Nucleus accumbens (tissue), 56 donors: ENCODE data around the gene COPS7B.
"Not testable (repeated sequence)": the region's sequence is repeated elsewhere in the genome, so short reads cannot be mapped to it uniquely, and the experiment has no call there.

Experiments
- DNase-seq, 56 donors: peaks; one replicate each; lab custom pipeline; 2025; lab: John Stamatoyannopoulos, UW

COPS7B gene

DNA sequence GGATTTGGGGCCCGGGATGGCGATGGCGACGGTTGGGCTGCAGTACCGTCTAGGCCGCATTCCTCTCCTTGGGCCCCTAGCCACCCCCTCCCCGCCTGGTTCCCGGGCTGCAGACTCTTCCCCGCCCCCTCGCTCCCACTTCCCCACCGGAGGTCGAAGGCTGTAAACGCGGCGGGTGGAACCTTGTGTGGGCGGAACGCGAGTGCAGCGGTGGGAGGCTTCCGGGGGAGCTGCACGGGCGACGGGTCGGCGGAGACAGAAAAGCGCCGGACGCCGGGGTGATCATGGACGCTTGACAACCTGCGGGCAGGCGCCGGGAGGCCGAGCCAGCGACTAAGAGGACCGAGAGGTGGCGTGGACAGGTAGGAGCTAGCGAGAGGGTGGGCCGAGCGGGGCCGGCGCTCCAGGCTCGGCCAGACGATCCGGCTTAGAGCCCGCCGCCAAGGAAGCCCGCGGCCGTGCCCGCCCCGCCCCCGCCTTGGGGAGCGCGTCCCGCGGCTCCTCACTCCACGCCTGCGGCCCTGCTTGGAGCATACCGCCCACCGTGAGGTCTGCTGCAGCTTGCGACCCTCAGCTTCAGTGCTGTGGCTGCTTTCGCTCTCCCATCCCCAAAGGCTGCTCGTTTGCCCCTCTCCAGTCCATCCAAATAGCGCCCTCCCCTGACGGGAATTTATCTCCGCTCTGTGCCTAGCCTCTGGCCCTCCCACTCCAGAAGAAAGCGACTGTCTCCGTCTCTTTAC is at the start of gene COPS7B:
Gene COPS7B (plus strand): TSS at position 269 of the 740 bp plus-strand sequence. CDS start 2,126 bp downstream, outside the sequence.
- DNase-seq: peak; percentile 13 to 85 (median 66)

GRCh38 chr2:231737761-231738160 is 48.5 kb upstream of the COPS7B start:
- no peak for DNase-seq

- no peak for DNase-seq
Measured at GRCh38 chr2:231743376-231744116, 42.7 kb upstream of the COPS7B start.

- no peak for DNase-seq
Measured at GRCh38 chr2:231745303-231746038, 40.8 kb upstream of the COPS7B start.

DNA sequence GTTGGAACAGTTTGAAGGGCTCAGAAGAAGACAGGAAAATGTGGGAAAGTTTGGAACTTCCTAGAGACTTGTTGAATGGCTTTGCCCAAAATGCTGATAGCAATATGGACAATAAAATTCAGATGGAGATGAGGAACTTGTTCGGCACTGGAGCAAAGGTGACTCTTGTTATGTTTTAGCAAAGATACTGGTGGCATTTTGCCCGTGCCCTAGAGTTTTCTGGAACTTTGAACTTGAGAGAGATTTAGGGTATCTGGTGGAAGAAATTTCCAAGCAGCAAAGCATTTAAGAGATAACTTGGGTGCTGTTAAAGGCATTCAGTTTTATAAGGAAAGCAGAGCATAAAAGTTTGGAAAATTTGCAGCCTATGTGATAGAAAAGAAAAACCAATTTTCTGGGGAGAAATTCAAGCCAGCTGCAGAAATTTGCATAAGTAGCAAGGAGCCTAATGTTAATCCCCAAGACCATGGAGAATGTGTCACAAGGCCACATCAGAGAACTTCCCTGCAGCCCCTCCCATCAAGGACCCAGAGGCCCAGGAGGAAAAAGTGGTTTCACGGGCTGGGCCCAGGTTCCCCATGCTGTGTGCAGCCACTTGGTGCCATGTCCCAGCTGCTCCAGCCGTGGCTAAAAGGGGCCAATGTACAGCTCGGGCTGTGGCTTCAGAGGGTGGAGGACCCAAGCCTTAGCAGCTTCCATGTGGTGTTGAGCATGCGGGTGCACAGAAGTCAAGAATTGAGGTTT is 37.9 kb upstream of the COPS7B start:
- not testable (repeated sequence) for DNase-seq

DNA sequence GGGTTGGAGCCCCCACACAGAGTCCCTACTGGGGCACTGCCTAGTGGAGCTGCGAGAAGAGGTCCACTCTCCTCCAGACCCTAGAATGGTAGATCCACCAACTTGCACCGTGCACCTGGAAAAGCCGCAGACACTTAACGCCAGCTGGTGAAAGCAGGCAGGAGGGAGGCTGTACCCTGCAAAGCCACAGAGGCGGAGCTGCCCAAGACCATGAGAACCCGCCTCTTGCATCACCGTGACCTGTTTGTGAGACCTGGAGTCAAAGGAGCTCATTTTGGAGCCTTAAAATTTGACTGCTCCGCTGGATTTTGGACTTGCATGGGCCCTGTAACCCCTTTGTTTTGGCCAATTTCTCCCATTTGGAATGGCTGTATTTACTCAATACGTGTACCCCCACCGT is 37.2 kb upstream of the COPS7B start:
- DNase-seq: not testable (repeated sequence)

DNA sequence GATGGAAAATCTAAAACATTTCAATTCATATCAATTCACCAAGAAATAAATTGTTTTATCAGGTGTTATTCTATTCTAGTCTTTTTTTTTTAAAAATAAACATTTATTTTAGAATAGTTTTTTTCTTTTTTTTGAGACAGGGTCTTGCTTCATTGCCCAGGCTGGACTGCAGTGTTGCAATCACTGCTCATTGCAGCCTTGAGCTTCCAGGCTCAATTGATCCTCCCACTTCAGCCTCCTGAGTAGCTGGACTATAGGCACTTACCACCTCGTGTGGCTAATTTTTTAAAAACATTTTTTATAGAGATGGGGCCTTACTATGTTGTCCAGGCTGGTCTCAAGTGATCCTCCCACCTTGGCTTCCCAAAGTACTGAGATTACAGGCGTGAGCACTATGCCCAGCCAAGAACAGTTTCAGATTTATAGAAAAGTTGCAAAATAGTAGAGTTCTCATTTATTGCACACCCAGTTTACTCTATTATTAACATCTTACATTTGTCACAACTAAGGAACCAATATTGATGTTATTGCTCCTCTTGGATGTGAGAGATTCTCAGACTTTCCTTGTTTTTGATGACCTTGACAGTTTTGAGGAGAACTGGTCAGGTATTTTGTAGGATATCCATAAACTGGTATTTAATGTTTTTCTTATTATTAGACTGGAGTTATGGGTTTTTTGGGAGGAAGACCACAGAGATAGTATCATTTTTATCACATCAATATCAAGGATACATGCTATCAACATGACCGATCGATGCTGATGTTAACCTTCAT is 35.0 kb upstream of the COPS7B start:
- DNase-seq: no peak

DNA sequence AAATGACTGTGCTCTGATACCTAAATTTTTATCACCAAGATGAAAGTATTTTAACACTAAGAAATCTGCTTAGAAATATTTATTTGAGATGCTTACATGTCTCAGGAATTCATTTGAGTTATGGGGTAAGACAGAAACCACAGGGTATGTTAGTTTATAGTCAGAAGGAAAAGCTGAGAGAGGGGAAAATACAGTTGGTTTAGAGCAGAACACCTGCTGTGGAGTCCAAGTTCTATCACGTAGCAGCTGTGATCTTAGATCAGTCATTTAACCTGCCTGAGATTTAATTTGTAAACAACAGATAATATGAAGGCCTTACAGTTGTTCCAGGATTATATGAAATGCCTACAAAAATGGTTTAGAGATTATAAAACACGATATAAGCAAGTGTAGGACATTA is 34.2 kb upstream of the COPS7B start:
- no peak for DNase-seq

DNA sequence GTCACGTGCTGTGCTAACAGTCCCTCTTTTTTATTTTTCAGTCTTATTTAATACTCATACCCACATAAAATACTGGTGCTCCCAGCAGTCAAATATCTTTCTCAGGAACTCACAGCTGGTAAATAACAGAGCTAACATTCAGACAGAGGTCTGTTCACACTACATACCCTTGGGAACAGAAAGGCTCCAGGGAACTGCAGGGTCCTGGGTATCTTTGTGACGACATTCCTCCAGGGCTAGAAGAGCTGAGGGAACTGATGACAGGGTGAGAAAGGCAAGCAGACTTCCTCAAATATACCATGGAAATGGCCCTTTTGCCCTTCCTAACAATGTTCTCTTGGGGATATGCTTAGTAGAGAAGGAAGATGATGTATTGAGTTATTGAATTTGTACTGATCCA is 24.5 kb upstream of the COPS7B start:
- no peak for DNase-seq

DNA sequence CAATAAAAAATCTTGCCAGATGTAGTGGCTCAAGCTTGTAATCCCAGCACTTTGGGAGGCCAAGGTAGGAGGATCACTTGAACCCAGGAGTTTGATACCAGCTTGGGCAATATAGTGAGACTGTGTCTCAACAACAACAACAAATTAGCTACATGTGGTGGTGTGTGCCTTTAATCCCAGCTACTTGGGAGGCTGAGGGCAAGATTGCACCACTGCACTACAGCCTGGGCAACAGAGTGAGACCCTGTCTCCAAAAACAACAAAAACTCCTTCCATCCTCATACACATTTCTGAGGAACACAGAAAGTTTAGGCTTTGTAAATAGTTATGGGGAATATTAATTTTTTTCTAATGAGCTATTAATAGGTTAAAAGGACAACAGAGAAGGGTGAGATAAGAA is 22.1 kb upstream of the COPS7B start:
- DNase-seq: no peak

GRCh38 chr2:231764760-231765159 is 21.5 kb upstream of the COPS7B start:
- peak in 19 of 56 donors; percentile 3 to 60 (median 22) for DNase-seq

- DNase-seq: no peak
Measured at GRCh38 chr2:231765496-231765929, 20.7 kb upstream of the COPS7B start.

DNA sequence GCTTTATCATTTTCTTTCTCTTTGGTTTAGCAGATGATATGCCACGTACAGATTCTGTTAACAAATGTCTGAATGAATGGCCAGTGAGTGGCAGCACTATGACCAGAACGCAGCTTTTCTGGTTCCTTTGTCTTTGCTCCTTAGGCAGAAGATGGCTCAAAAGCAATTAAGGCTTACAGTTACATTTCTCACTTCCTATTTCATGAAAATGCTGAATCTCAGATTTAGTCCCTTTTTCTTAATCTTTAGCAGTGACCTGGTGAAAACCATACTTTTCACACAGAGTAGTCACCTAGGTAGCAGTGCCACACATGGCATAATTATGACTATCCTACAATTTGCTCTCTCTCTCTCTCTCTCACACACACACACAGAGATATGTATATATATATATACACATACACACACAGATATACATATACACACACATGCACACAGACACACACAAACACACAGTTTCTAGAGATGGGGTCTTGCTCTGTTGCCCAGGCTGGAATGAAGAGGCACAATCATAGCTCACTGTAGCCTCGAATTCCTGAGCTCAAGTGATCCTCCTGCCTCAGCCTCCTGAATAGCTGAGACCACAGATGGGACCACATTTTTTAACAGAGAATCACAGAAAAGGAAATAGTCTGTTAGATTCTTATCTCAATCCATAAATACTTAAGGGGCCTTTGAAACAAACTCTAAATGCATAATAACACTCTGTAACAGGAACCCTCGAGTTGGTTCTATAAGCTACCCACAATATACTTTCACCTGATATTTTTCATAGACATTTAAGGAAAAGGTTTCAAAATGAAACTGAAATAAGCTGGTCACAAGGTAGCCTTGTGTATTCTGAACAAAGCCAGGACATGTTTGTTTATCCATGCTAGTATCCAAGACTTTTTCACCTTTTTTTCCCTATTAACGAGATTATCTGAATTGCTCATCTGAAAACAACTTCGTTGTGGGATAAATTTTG is 16.8 kb upstream of the COPS7B start:
- no peak for DNase-seq

DNA sequence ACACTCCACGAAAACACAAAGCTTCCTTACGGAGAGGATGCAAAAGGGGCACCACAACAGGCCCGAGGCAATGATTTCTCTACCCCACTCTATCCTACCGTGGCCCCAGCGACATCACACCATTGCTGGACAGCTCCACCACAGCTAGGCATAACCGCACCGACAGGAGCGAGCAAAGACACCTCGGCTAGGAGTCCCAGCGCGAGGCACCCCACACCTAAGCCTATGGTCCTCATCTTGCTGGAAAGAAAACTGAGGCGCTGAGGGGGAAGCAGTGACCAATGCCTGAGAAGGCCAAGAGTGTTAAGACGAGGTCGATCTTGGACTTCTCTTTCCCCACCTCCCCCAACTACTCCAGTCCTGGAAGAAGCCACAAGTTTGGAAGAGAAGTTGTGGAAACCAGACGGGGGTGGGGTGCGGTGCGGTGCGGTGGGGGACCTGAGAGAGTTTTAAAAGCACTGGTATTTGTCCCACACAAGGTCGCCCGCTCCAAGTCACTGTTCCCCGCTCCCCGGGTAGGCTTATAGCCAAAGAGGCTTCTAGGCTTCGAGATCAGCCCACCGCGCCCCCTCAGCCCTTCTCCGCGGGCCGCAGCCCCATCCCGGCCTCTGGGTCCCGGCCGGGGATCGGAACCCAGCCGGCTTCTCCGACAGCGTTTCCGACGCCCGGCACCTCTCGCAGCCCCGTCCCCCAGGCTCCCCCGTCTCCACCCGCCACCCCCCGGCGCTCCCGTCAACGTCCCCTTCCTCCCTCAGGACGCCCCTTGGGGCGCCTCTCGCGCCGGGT is 5.9 kb upstream of the COPS7B start:
- peak in 1 of 56 donors; percentile 17 for DNase-seq

- DNase-seq: peak; percentile 76 to 100 (median 98)
Measured at GRCh38 chr2:231780909-231781797, 5.1 kb upstream of the COPS7B start, which contains the start of gene PDE6D. TSS of gene PDE6D (minus strand) at chr2:231781282. CDS start at chr2:231781114, 168 bp downstream.
